RPMI7951 (cell line): ENCODE measurements around the gene IL12RB1. TPM values are rescaled to one million over a fixed set of nuclear protein-coding genes. Genes with fewer than 3 reads are reported as not detected.

Experiments
- total RNA-seq: library from RNA; depleted of rRNA; stranded (reverse); fragments of >200 nt; shearing (Covaris generic); gene quantifications from 2 replicates; pipeline ENCODE4 v1.2.3, GENCODE V29; 2014; rRNA removed

IL12RB1 gene
- total RNA-seq, 1 experiment from 2014 or later = 2.3 TPM

Other genes with a start within 250 kb of the IL12RB1 start
- gene JAK3, start 239.0 kb downstream of the IL12RB1 start, total RNA-seq = 0.59 and 1.3 TPM in 2 replicates
- 1,191 and 1,205 TPM in 2 replicates for gene RPL18A, start 227.0 kb downstream of the IL12RB1 start, total RNA-seq
- not detected in 2 replicates for gene SLC5A5, start 215.0 kb downstream of the IL12RB1 start, total RNA-seq
- 54.3 and 56.7 TPM in 2 replicates for gene CCDC124, start 153.9 kb downstream of the IL12RB1 start, total RNA-seq
- 0.20 TPM in 1 of 2 replicates, not detected in the other for gene KCNN1, start 119.8 kb downstream of the IL12RB1 start, total RNA-seq
- 8.8 and 11.3 TPM in 2 replicates for gene ARRDC2, start 78.8 kb downstream of the IL12RB1 start, total RNA-seq
- 2.1 and 2.6 TPM in 2 replicates for gene MAST3, start 10.8 kb upstream of the IL12RB1 start, total RNA-seq
- 11.3 and 11.7 TPM in 2 replicates for gene PIK3R2, start 66.2 kb upstream of the IL12RB1 start, total RNA-seq
- gene IFI30, start 86.9 kb upstream of the IL12RB1 start, total RNA-seq = 56.0 and 69.6 TPM in 2 replicates
- gene MPV17L2, start 106.3 kb upstream of the IL12RB1 start, total RNA-seq = 18.6 and 23.5 TPM in 2 replicates
- 1.7 and 3.6 TPM in 2 replicates for gene RAB3A, start 117.1 kb upstream of the IL12RB1 start, total RNA-seq
- 0.10 and 0.60 TPM in 2 replicates for gene PDE4C, start 139.5 kb upstream of the IL12RB1 start, total RNA-seq
- gene IQCN, start 187.5 kb upstream of the IL12RB1 start, total RNA-seq = 0.29 and 0.36 TPM in 2 replicates
- gene JUND, start 194.7 kb upstream of the IL12RB1 start, total RNA-seq = 22.0 and 60.8 TPM in 2 replicates
- 385 and 496 TPM in 2 replicates for gene LSM4, start 236.1 kb upstream of the IL12RB1 start, total RNA-seq